ENCODE results near the gene DNAH6.

DNAH6 gene

DNA sequence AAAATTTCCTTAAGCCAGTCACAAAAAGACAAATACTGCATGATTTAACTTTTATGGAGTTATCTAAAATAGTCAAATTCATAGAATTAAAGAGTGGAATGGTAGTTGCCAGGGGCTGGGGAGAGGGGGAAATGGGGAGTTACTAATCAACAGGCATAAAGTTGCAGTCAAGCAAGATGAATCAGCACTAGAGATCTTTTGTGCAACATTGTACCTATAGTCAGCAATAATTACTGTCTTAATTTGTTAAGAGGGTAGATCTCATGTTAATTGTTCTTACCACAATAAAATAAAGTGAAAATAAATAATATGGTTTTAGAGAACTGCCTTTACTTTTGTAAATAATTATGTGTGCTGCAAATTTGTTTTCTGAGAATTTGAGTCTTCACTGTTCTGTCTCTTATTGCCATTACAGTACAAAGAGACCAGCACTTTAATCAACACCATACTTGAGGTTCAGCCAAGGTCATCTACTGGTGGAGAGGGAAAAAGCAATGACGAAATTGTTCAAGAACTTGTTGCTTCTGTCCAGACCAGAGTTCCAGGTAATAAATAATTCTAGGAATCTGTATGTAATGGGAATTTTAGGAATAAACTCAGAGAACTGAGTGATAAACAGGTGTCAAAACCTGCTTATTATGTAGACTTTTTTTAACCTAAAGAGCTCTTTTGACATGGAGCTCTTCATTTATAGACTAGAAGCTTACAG, 289.1 kb downstream of the DNAH6 start:
- no peak overlapping the region for H2BK12ac ChIP-seq (ENCODE audit: low read length in 2 of 2)
- no peak overlapping the region for H2BK5ac ChIP-seq (ENCODE audit: low read depth, low read length, poor library complexity, severe bottlenecking)
- DNase-seq: peak; percentile 29
- no peaks in the 10 kb centered on the region for H3K79me1 ChIP-seq (replicated peaks; ENCODE audit: low read length, poor library complexity, severe bottlenecking)
- no peak overlapping the region for H2BK120ac ChIP-seq (ENCODE audit: low read depth, low read length)
- H4K8ac ChIP-seq (ENCODE audit: low read length): no peak overlapping the region
- WGBS: 53% methylated on average over 1 of the region's 1 CpG
- no peak overlapping the region for H4K91ac ChIP-seq (ENCODE audit: low read length)
- H3K4me3 ChIP-seq (ENCODE audit: insufficient read depth in 1 of 2, low read depth in 1 of 2, low read length in 2 of 2): no peak overlapping the region
- peaks cover 3 to 10% of the 10 kb centered on the region in 2 experiments for H3K27me3 ChIP-seq (ENCODE audit: control insufficient read depth in 1 of 2, insufficient read depth in 1 of 2, low read length in 2 of 2)
- peaks cover 5% of the 10 kb centered on the region for H3K4me1 ChIP-seq (ENCODE audit: control insufficient read depth, insufficient read depth, low read depth, low read length)
- no peak overlapping the region for H3K4ac ChIP-seq (ENCODE audit: low read depth in 1 of 2, low read length in 2 of 2)
- H3K14ac ChIP-seq (ENCODE audit: low read length in 2 of 2): no peak overlapping the region
- no peaks in the 10 kb centered on the region for H3K36me3 ChIP-seq (ENCODE audit: control insufficient read depth in 1 of 2, insufficient read depth in 2 of 2, low read depth in 1 of 2, low read length in 2 of 2)
- H2AFZ ChIP-seq (ENCODE audit: low read depth, low read length): no peak overlapping the region
- no peak overlapping the region for H3K9ac ChIP-seq (ENCODE audit: low read length)
- peaks cover 10% of the 10 kb centered on the region for H3K9me3 ChIP-seq (ENCODE audit: control insufficient read depth, low read length)
- no peak overlapping the region for H3K4me2 ChIP-seq (ENCODE audit: low read length, poor library complexity, severe bottlenecking)
- H3K23ac ChIP-seq (ENCODE audit: low read length in 2 of 2): no peak overlapping the region
- no peak overlapping the region for H3K27ac ChIP-seq (ENCODE audit: low read length, poor library complexity, severe bottlenecking)
- no peak overlapping the region for H3K18ac ChIP-seq (ENCODE audit: low read depth in 1 of 2, low read length in 2 of 2)
- H2AK5ac ChIP-seq (ENCODE audit: low read length, severe bottlenecking): no peak overlapping the region
- no peak overlapping the region for H2BK15ac ChIP-seq (ENCODE audit: low read depth, poor library complexity, severe bottlenecking)

DNA sequence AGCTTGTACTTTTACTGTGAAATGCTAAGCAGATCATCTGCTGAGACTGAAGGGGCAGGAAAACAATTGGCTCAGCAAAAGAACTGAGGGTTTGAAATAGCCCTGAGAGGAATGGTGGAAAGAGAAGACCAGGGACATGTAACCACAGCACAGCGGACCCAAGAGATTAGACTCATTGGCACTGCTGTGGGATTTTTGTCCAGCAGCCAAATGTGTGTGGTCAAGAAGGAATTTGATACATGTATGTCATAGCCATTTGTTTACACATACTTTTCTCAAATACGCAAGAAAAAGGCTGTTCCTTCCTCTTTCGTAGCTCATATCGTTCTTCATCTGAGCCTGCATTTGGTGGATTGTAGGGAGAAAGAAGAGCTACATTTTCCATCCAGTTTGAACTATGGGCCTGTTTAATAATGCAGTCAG, 290.8 kb downstream of the DNAH6 start:
- no peak overlapping the region for H2BK120ac ChIP-seq (ENCODE audit: low read depth, low read length)
- H3K4me1 ChIP-seq (ENCODE audit: control insufficient read depth, insufficient read depth, low read depth, low read length): peaks cover 5% of the 10 kb centered on the region
- peak overlapping the region; percentile 60 for H3K9ac ChIP-seq (ENCODE audit: low read length)
- no peak overlapping the region for H3K23ac ChIP-seq (ENCODE audit: low read length in 2 of 2)
- H3K9me3 ChIP-seq (ENCODE audit: control insufficient read depth, low read length): peaks cover 7% of the 10 kb centered on the region
- H2BK15ac ChIP-seq (ENCODE audit: low read depth, poor library complexity, severe bottlenecking): no peak overlapping the region
- peak overlapping the region; percentile 6 for H3K27ac ChIP-seq (ENCODE audit: low read length, poor library complexity, severe bottlenecking)
- H3K14ac ChIP-seq (ENCODE audit: low read length in 2 of 2): no peak overlapping the region
- peaks cover 7 to 11% of the 10 kb centered on the region in 2 experiments for H3K27me3 ChIP-seq (ENCODE audit: control insufficient read depth in 1 of 2, insufficient read depth in 1 of 2, low read length in 2 of 2)
- no CpG with 5 or more reads among the region's 4 CpGs for WGBS
- H2BK12ac ChIP-seq (ENCODE audit: low read length in 2 of 2): peak overlapping the region; percentile 61 to 96
- peak; percentile 98 for DNase-seq
- H3K18ac ChIP-seq (ENCODE audit: low read depth in 1 of 2, low read length in 2 of 2): peak overlapping the region in 1 of 2 experiments; percentile 78
- peak overlapping the region in 1 of 2 experiments; percentile 65 for H3K4ac ChIP-seq (ENCODE audit: low read depth in 1 of 2, low read length in 2 of 2)
- H3K36me3 ChIP-seq (ENCODE audit: control insufficient read depth in 1 of 2, insufficient read depth in 2 of 2, low read depth in 1 of 2, low read length in 2 of 2): no peaks in the 10 kb centered on the region
- H2AFZ ChIP-seq (ENCODE audit: low read depth, low read length): no peak overlapping the region
- no peaks in the 10 kb centered on the region for H3K79me1 ChIP-seq (replicated peaks; ENCODE audit: low read length, poor library complexity, severe bottlenecking)
- H3K4me2 ChIP-seq (ENCODE audit: low read length, poor library complexity, severe bottlenecking): no peak overlapping the region
- no peak overlapping the region for H2AK5ac ChIP-seq (ENCODE audit: low read length, severe bottlenecking)
- H2BK5ac ChIP-seq (ENCODE audit: low read depth, low read length, poor library complexity, severe bottlenecking): no peak overlapping the region
- no peak overlapping the region for H4K91ac ChIP-seq (ENCODE audit: low read length)
- H3K4me3 ChIP-seq (ENCODE audit: insufficient read depth in 1 of 2, low read depth in 1 of 2, low read length in 2 of 2): peak overlapping the region in 1 of 2 experiments; percentile 5
- no peak overlapping the region for H4K8ac ChIP-seq (ENCODE audit: low read length)

GRCh38 chr2:84808279-84808678, 292.0 kb downstream of the DNAH6 start:
- no peak overlapping the region for H3K23ac ChIP-seq (ENCODE audit: low read length in 2 of 2)
- H2BK15ac ChIP-seq (ENCODE audit: low read depth, poor library complexity, severe bottlenecking): no peak overlapping the region
- H3K9ac ChIP-seq (ENCODE audit: low read length): no peak overlapping the region
- no peak overlapping the region for H4K91ac ChIP-seq (ENCODE audit: low read length)
- no peak overlapping the region for H3K4me2 ChIP-seq (ENCODE audit: low read length, poor library complexity, severe bottlenecking)
- H2AFZ ChIP-seq (ENCODE audit: low read depth, low read length): no peak overlapping the region
- peaks cover 5% of the 10 kb centered on the region for H3K4me1 ChIP-seq (ENCODE audit: control insufficient read depth, insufficient read depth, low read depth, low read length)
- no peak overlapping the region for H3K4ac ChIP-seq (ENCODE audit: low read depth in 1 of 2, low read length in 2 of 2)
- no peak overlapping the region for H2BK5ac ChIP-seq (ENCODE audit: low read depth, low read length, poor library complexity, severe bottlenecking)
- H3K36me3 ChIP-seq (ENCODE audit: control insufficient read depth in 1 of 2, insufficient read depth in 2 of 2, low read depth in 1 of 2, low read length in 2 of 2): no peaks in the 10 kb centered on the region
- peaks cover 16 to 21% of the 10 kb centered on the region in 2 experiments for H3K27me3 ChIP-seq (ENCODE audit: control insufficient read depth in 1 of 2, insufficient read depth in 1 of 2, low read length in 2 of 2)
- H2BK120ac ChIP-seq (ENCODE audit: low read depth, low read length): no peak overlapping the region
- no peak for DNase-seq
- H3K79me1 ChIP-seq (replicated peaks; ENCODE audit: low read length, poor library complexity, severe bottlenecking): no peaks in the 10 kb centered on the region
- no peaks in the 10 kb centered on the region for H3K9me3 ChIP-seq (ENCODE audit: control insufficient read depth, low read length)
- no peak overlapping the region for H3K27ac ChIP-seq (ENCODE audit: low read length, poor library complexity, severe bottlenecking)
- no peak overlapping the region for H4K8ac ChIP-seq (ENCODE audit: low read length)
- no peak overlapping the region for H2AK5ac ChIP-seq (ENCODE audit: low read length, severe bottlenecking)
- peak overlapping the region in 1 of 2 experiments; percentile 37 for H3K18ac ChIP-seq (ENCODE audit: low read depth in 1 of 2, low read length in 2 of 2)
- no peak overlapping the region for H3K14ac ChIP-seq (ENCODE audit: low read length in 2 of 2)
- peak overlapping the region; percentile 63 to 89 for H2BK12ac ChIP-seq (ENCODE audit: low read length in 2 of 2)
- 63% methylated on average over 4 of the region's 4 CpGs for WGBS
- H3K4me3 ChIP-seq (ENCODE audit: insufficient read depth in 1 of 2, low read depth in 1 of 2, low read length in 2 of 2): no peak overlapping the region

DNA sequence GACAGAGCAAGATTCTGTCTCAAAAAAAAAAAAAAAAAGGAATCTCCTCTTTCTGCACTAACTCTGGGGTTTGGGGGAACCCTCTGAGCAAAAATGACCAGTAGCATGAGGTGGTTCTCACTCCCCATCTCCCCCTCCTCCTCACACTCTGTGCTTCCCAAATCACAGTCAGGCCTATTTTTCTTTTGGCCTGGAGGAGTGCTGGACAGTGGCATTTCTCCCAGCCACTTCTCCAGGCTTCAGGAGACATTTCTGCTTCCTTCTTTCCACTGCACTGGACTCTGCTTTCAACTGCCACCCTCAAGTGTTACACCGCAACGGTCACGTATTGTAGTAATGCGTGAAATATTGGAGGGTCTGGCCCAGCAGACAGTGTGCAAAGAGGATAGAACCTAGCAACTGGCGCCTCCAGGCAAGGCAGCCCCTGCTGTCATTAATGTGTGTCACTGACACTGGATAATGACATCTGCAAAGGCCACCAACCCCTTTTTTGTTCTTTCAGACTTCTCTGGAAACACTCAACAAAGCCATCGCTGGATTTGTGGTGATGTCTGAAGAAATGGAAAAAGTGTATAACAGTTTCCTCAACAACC, 295.6 kb downstream of the DNAH6 start:
- no peak overlapping the region for H2BK12ac ChIP-seq (ENCODE audit: low read length in 2 of 2)
- H3K27ac ChIP-seq (ENCODE audit: low read length, poor library complexity, severe bottlenecking): no peak overlapping the region
- no peak overlapping the region for H3K23ac ChIP-seq (ENCODE audit: low read length in 2 of 2)
- no peaks in the 10 kb centered on the region for H3K9me3 ChIP-seq (ENCODE audit: control insufficient read depth, low read length)
- peaks cover 6% of the 10 kb centered on the region for H3K4me1 ChIP-seq (ENCODE audit: control insufficient read depth, insufficient read depth, low read depth, low read length)
- DNase-seq: no peak
- no peak overlapping the region for H2BK5ac ChIP-seq (ENCODE audit: low read depth, low read length, poor library complexity, severe bottlenecking)
- H3K27me3 ChIP-seq (ENCODE audit: control insufficient read depth in 1 of 2, insufficient read depth in 1 of 2, low read length in 2 of 2): peaks cover 19 to 29% of the 10 kb centered on the region in 2 experiments
- no peak overlapping the region for H2BK120ac ChIP-seq (ENCODE audit: low read depth, low read length)
- H2AFZ ChIP-seq (ENCODE audit: low read depth, low read length): no peak overlapping the region
- H3K18ac ChIP-seq (ENCODE audit: low read depth in 1 of 2, low read length in 2 of 2): no peak overlapping the region
- H4K91ac ChIP-seq (ENCODE audit: low read length): no peak overlapping the region
- H3K79me1 ChIP-seq (replicated peaks; ENCODE audit: low read length, poor library complexity, severe bottlenecking): no peaks in the 10 kb centered on the region
- no peak overlapping the region for H2BK15ac ChIP-seq (ENCODE audit: low read depth, poor library complexity, severe bottlenecking)
- WGBS: 92% methylated on average over 5 of the region's 6 CpGs
- H3K36me3 ChIP-seq (ENCODE audit: control insufficient read depth in 1 of 2, insufficient read depth in 2 of 2, low read depth in 1 of 2, low read length in 2 of 2): no peaks in the 10 kb centered on the region
- H2AK5ac ChIP-seq (ENCODE audit: low read length, severe bottlenecking): no peak overlapping the region
- no peak overlapping the region for H3K4ac ChIP-seq (ENCODE audit: low read depth in 1 of 2, low read length in 2 of 2)
- H3K14ac ChIP-seq (ENCODE audit: low read length in 2 of 2): no peak overlapping the region
- H3K4me2 ChIP-seq (ENCODE audit: low read length, poor library complexity, severe bottlenecking): no peak overlapping the region
- no peak overlapping the region for H3K9ac ChIP-seq (ENCODE audit: low read length)
- H4K8ac ChIP-seq (ENCODE audit: low read length): no peak overlapping the region
- H3K4me3 ChIP-seq (ENCODE audit: insufficient read depth in 1 of 2, low read depth in 1 of 2, low read length in 2 of 2): no peak overlapping the region
